ENCODE results near the gene UBE2K. TPM values are rescaled to one million over a fixed set of nuclear protein-coding genes. Genes with fewer than 3 reads are reported as not detected.
"Not testable (repeated sequence)": the region's sequence is repeated elsewhere in the genome, so short reads cannot be mapped to it uniquely, and the experiment has no call there.

UBE2K gene, protein sequence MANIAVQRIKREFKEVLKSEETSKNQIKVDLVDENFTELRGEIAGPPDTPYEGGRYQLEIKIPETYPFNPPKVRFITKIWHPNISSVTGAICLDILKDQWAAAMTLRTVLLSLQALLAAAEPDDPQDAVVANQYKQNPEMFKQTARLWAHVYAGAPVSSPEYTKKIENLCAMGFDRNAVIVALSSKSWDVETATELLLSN
- total RNA-seq: 10 to 100 TPM; 27.1 to 48.5 (median 32.3) TPM

DNA sequence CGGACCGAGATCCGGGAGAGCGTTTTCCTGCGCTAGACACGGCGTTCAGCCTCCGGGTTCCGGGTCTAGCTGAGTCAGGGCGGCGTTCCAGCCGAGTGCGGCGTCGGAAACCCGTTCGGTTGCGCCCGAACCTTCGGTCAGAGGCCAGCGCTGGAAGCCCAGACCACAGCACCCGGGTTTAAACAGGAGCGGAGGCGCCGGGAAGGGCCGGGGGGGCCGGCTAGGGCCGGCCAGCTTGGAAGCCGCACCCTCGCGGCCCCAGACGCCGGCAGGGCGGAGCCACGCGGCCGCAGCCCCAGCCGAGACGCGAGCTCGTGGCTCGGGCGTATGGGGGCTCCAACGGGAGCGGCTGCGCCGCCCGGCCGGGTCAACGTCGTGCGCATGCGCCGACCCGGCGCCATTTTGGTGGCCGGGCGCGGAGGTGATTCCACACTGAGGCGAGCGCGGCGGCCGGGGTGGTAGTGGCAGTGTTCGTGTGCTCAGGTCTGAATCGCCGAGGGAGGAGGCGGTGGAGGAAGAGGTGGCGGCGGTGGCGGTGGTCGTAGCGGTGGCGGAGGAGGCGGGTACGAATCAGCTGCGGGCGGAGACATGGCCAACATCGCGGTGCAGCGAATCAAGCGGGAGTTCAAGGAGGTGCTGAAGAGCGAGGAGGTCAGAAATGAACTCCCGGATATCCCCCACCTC lies at the start of gene UBE2K:
TSS of gene UBE2K (plus strand) at position 397 of the 684 bp plus-strand sequence. CDS start at position 589, 192 bp downstream.
- Histone ChIP-seq H3K4me1 (peaks cover 10 to 21% of the 10 kb centered on the region in 2 donors), H3K27me3 (no peaks in the 10 kb centered on the region), H3K4me3 (replicated peaks in 1 of 3) (peak within 1 kb of the TSS; percentile 84 to 91 (median 85)), H3K9me3 (no peaks in the 10 kb centered on the region), H3K36me3 (no peaks in the 10 kb centered on the region), H3K27ac (peak within 1 kb of the TSS; percentile 93 to 97 (median 93))
- intact Hi-C loops (cut with DNase I): loop anchor here (5.0 to 10.0 kb wide), 2 partner anchors 279 to 607 kb away; partner anchors contain the start of gene PDS5A
- peak; percentile 87 to 89 for DNase-seq
- 1% methylated on average over 29 to 38 of the region's 84 CpGs for WGBS, 2 donors
- TF ChIP-seq, protein P1, sequence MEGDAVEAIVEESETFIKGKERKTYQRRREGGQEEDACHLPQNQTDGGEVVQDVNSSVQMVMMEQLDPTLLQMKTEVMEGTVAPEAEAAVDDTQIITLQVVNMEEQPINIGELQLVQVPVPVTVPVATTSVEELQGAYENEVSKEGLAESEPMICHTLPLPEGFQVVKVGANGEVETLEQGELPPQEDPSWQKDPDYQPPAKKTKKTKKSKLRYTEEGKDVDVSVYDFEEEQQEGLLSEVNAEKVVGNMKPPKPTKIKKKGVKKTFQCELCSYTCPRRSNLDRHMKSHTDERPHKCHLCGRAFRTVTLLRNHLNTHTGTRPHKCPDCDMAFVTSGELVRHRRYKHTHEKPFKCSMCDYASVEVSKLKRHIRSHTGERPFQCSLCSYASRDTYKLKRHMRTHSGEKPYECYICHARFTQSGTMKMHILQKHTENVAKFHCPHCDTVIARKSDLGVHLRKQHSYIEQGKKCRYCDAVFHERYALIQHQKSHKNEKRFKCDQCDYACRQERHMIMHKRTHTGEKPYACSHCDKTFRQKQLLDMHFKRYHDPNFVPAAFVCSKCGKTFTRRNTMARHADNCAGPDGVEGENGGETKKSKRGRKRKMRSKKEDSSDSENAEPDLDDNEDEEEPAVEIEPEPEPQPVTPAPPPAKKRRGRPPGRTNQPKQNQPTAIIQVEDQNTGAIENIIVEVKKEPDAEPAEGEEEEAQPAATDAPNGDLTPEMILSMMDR (IDR thresholded peaks at IDR 0.05): peak in 2 of 6 experiments; percentile 3 to 11
- peak; percentile 29 to 89 for TF ChIP-seq POLR2A (IDR thresholded peaks at IDR 0.05)

DNA sequence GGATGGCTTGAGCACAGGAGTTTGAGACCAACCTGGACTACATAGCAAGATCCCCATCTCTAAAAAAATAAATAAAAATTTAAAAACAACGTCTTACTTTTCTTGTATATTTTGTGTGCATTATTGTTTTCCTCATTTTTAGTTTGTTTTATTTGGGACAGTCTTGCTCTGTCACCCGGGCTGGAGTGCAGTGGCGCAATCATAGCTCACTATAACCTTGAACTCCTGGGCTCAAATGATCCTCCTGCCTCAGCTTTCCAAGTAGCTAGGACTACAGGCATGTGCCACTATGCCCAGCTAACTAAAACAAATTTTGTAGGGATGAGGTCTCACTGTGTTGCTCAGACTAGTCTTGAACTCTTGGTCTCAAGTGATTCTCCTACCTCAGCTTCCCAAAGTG lies 49.7 kb upstream of the UBE2K start:
- no peaks in the 10 kb centered on the region for H3K27me3 ChIP-seq
- H3K9me3 ChIP-seq: no peaks in the 10 kb centered on the region
- 92% methylated on average over 3 of the region's 3 CpGs for WGBS, 2 donors
- intact Hi-C loops (cut with DNase I): no loop called here
- TF ChIP-seq, protein P1 (IDR thresholded peaks at IDR 0.05): no peak
- TF ChIP-seq POLR2A (IDR thresholded peaks at IDR 0.05): no peak
- DNase-seq: no peak
- H3K4me1 ChIP-seq: no peaks in the 10 kb centered on the region
- no peak overlapping the region for H3K27ac ChIP-seq
- H3K4me3 ChIP-seq (replicated peaks in 1 of 3): no peak overlapping the region
- H3K36me3 ChIP-seq: no peaks in the 10 kb centered on the region

DNA sequence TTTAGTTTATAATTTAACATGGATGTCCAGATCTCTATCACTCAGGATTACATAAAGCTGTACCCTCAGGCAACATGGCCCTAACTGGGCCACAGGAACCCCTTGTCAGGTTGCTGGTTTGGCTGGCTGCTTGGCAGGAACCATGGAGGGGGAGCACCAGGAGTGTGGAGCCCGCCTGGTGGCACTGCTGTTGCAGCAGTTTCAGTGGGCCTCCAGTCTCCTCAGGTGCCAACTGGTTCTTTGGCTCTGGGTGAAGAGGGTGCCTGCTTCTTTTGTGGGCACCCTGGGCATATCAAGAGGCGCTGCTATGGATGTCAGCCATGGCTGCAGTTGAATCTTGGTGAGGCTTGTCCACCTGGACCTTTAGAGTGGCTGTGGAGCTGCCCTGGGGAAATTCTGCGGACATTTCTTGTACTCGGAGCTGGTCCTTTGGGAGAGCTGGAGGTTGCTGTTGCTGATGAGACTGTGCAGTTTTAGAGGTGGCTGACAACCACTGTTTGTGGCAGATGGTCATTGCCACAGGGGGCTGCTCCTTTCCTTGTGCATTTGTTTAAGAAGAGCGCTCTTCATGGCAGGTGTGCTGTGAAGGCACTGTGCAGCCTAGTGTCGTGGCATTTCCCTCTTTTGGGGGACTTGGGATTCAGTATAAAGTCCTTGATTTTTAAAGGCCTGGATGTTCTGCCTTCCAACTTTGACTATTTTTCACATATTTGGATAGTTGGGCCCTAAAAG lies 48.9 kb upstream of the UBE2K start:
- Histone ChIP-seq H3K4me3 (replicated peaks in 1 of 3) (no peak overlapping the region), H3K27me3 (no peaks in the 10 kb centered on the region), H3K9me3 (no peaks in the 10 kb centered on the region), H3K27ac (no peak overlapping the region), H3K36me3 (no peaks in the 10 kb centered on the region), H3K4me1 (no peaks in the 10 kb centered on the region)
- intact Hi-C loops (cut with DNase I): no loop called here
- no peak for DNase-seq
- TF ChIP-seq POLR2A (IDR thresholded peaks at IDR 0.05): no peak
- TF ChIP-seq, protein P1 (IDR thresholded peaks at IDR 0.05): no peak
- WGBS, 2 donors: 86 to 93% methylated on average over 3 to 4 of the region's 6 CpGs

DNA sequence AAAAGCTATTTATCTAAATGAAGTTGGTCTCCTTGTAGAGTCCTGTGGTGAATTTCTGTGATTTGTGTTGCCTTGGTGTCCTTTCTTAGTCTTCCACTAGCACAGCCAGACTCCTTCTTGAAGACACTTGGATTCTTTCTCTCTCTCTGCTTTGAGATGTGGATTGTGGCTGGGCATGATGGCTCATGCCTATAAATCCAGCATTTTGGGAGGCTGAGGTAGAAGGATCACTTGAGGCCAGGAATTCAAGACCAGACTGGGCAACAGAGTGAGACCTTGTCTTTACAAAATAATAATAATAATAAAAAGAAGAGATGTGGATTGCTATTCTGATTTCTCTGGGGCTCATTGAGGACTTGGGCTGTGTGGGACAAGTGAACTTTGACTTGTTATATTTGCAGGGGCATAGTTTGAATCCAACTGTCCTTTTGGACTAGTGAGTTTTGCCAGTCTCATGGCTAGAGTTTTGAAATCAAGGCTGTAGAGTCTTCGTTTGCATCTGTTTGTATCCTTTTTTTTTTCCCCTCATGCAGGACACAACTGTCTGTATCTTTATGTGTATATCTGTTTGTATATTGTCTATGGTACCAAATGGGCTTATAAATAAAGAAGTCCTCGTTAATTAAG lies 48.2 kb upstream of the UBE2K start:
- Histone ChIP-seq H3K4me1 (no peaks in the 10 kb centered on the region), H3K4me3 (replicated peaks in 1 of 3) (no peak overlapping the region), H3K27ac (no peak overlapping the region), H3K27me3 (no peaks in the 10 kb centered on the region), H3K9me3 (no peaks in the 10 kb centered on the region), H3K36me3 (no peaks in the 10 kb centered on the region)
- intact Hi-C loops (cut with DNase I): no loop called here
- 89 to 90% methylated on average over 2 of the region's 2 CpGs for WGBS, 2 donors
- no peak for DNase-seq
- TF ChIP-seq, protein P1 (IDR thresholded peaks at IDR 0.05): no peak
- no peak for TF ChIP-seq POLR2A (IDR thresholded peaks at IDR 0.05)

DNA sequence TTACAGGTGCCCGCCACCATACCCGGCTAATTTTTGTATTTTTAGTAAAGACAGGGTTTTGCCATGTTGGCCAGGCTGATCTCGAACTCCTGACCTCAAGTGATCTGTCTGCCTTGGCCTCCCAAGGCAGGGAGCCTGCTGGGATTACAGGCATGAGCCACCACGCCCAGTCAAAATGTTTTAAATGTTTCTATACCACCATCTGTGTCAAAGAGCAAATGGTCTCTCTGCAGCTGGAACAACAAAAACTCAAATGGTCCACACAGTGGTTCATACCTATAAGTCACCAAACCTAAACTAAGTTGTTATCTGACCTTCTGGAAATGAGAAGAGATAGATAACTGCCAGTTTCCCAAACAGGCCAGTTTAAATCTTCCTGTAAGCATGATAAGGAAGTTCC lies 46.4 kb upstream of the UBE2K start:
- intact Hi-C loops (cut with DNase I); DNase-seq; H3K9me3 ChIP-seq; H3K4me1 ChIP-seq; H3K27me3 ChIP-seq; H3K4me3 ChIP-seq (replicated peaks in 1 of 3); H3K27ac ChIP-seq; H3K36me3 ChIP-seq: not testable (repeated sequence)
- 96 to 97% methylated on average over 4 of the region's 4 CpGs for WGBS, 2 donors
